ENCODE results near the gene RGMB.
"Not testable (repeated sequence)": the region's sequence is repeated elsewhere in the genome, so short reads cannot be mapped to it uniquely, and the experiment has no call there.

RGMB gene

GRCh38 chr5:98738481-98739149 lies 34.8 kb upstream of the RGMB start:
- WGBS (ENCODE audit: insufficient coverage), result no CpG with 5 or more reads among the region's 4 CpGs
- H3K9me3 ChIP-seq (ENCODE audit: control extremely low read depth in 1 of 5, control insufficient read depth in 4 of 5, insufficient read depth in 2 of 5, low read depth in 1 of 5, low read length in 4 of 5); H3K27ac ChIP-seq (ENCODE audit: insufficient read depth in 1 of 2, low read depth in 1 of 2, low read length in 2 of 2, poor library complexity in 1 of 2, severe bottlenecking in 2 of 2); H3K4me1 ChIP-seq (ENCODE audit: control extremely low read depth in 1 of 4, control insufficient read depth in 4 of 4, insufficient read depth in 4 of 4, low read length in 3 of 4); DNase-seq; H3K4me3 ChIP-seq (ENCODE audit: control insufficient read depth in 1 of 7, extremely low read depth in 1 of 7, insufficient read depth in 4 of 7, low read depth in 2 of 7, low read length in 6 of 7); POLR2A ChIA-PET; CTCF ChIA-PET; H3K36me3 ChIP-seq (ENCODE audit: control insufficient read depth in 4 of 4, insufficient read depth in 4 of 4, low read length in 3 of 4); H3K27me3 ChIP-seq (replicated peaks in 2 of 5; ENCODE audit: control insufficient read depth in 4 of 5, insufficient read depth in 5 of 5, low read length in 4 of 5): not testable (repeated sequence)

- WGBS (ENCODE audit: insufficient coverage), result no CpG with 5 or more reads among the region's 1 CpG
- DNase-seq, result no peak
- ChIA-PET CTCF (no interaction called here), POLR2A (interaction anchor here (0.6 kb wide), 1 partner anchor 329 kb away, joined by 3 read pairs; no protein-coding TSS in a partner anchor)
- Histone ChIP-seq H3K27ac (ENCODE audit: insufficient read depth in 1 of 2, low read depth in 1 of 2, low read length in 2 of 2, poor library complexity in 1 of 2, severe bottlenecking in 2 of 2) (no peak overlapping the region), H3K4me1 (ENCODE audit: control extremely low read depth in 1 of 4, control insufficient read depth in 4 of 4, insufficient read depth in 4 of 4, low read length in 3 of 4) (no peaks in the 10 kb centered on the region), H3K9me3 (ENCODE audit: control extremely low read depth in 1 of 5, control insufficient read depth in 4 of 5, insufficient read depth in 2 of 5, low read depth in 1 of 5, low read length in 4 of 5) (no peaks in the 10 kb centered on the region), H3K4me3 (ENCODE audit: control insufficient read depth in 1 of 7, extremely low read depth in 1 of 7, insufficient read depth in 4 of 7, low read depth in 2 of 7, low read length in 6 of 7) (no peak overlapping the region), H3K36me3 (ENCODE audit: control insufficient read depth in 4 of 4, insufficient read depth in 4 of 4, low read length in 3 of 4) (no peaks in the 10 kb centered on the region), H3K27me3 (replicated peaks in 2 of 5; ENCODE audit: control insufficient read depth in 4 of 5, insufficient read depth in 5 of 5, low read length in 4 of 5) (peaks cover 0 to 3% (median 0%) of the 10 kb centered on the region in 5 experiments)
Measured at GRCh38 chr5:98741926-98742325, 31.5 kb upstream of the RGMB start.

GRCh38 chr5:98742396-98743073 lies 30.9 kb upstream of the RGMB start:
- peaks cover 0 to 3% (median 0%) of the 10 kb centered on the region in 5 experiments for H3K27me3 ChIP-seq (replicated peaks in 2 of 5; ENCODE audit: control insufficient read depth in 4 of 5, insufficient read depth in 5 of 5, low read length in 4 of 5)
- POLR2A ChIA-PET, result no interaction called here
- WGBS (ENCODE audit: insufficient coverage), result 69% methylated on average over 2 of the region's 5 CpGs

GRCh38 chr5:98748259-98748658 lies 25.2 kb upstream of the RGMB start:
- H3K4me1 ChIP-seq (ENCODE audit: control extremely low read depth in 1 of 4, control insufficient read depth in 4 of 4, insufficient read depth in 4 of 4, low read length in 3 of 4); H3K9me3 ChIP-seq (ENCODE audit: control extremely low read depth in 1 of 5, control insufficient read depth in 4 of 5, insufficient read depth in 2 of 5, low read depth in 1 of 5, low read length in 4 of 5); POLR2A ChIA-PET; H3K27ac ChIP-seq (ENCODE audit: insufficient read depth in 1 of 2, low read depth in 1 of 2, low read length in 2 of 2, poor library complexity in 1 of 2, severe bottlenecking in 2 of 2); H3K4me3 ChIP-seq (ENCODE audit: control insufficient read depth in 1 of 7, extremely low read depth in 1 of 7, insufficient read depth in 4 of 7, low read depth in 2 of 7, low read length in 6 of 7); DNase-seq; H3K27me3 ChIP-seq (replicated peaks in 2 of 5; ENCODE audit: control insufficient read depth in 4 of 5, insufficient read depth in 5 of 5, low read length in 4 of 5); H3K36me3 ChIP-seq (ENCODE audit: control insufficient read depth in 4 of 4, insufficient read depth in 4 of 4, low read length in 3 of 4): not testable (repeated sequence)
- CTCF ChIA-PET, result interaction anchor here (1.1 kb wide), 1 partner anchor 21 kb away, joined by 3 read pairs; no protein-coding TSS in a partner anchor
- no CpG with 5 or more reads among the region's 1 CpG for WGBS (ENCODE audit: insufficient coverage)

More at GRCh38 chr5:98742396-98743073, 30.9 kb upstream of the RGMB start:
- no peaks in the 10 kb centered on the region for H3K4me1 ChIP-seq (ENCODE audit: control extremely low read depth in 1 of 4, control insufficient read depth in 4 of 4, insufficient read depth in 4 of 4, low read length in 3 of 4)
- H3K36me3 ChIP-seq (ENCODE audit: control insufficient read depth in 4 of 4, insufficient read depth in 4 of 4, low read length in 3 of 4), result no peaks in the 10 kb centered on the region
- H3K4me3 ChIP-seq (ENCODE audit: control insufficient read depth in 1 of 7, extremely low read depth in 1 of 7, insufficient read depth in 4 of 7, low read depth in 2 of 7, low read length in 6 of 7), result no peak overlapping the region
- no peak for DNase-seq
- H3K27ac ChIP-seq (ENCODE audit: insufficient read depth in 1 of 2, low read depth in 1 of 2, low read length in 2 of 2, poor library complexity in 1 of 2, severe bottlenecking in 2 of 2), result no peak overlapping the region
- no peaks in the 10 kb centered on the region for H3K9me3 ChIP-seq (ENCODE audit: control extremely low read depth in 1 of 5, control insufficient read depth in 4 of 5, insufficient read depth in 2 of 5, low read depth in 1 of 5, low read length in 4 of 5)
- CTCF ChIA-PET, result no interaction called here

- Histone ChIP-seq H3K4me3 (ENCODE audit: control insufficient read depth in 1 of 7, extremely low read depth in 1 of 7, insufficient read depth in 4 of 7, low read depth in 2 of 7, low read length in 6 of 7) (no peak overlapping the region), H3K27ac (ENCODE audit: insufficient read depth in 1 of 2, low read depth in 1 of 2, low read length in 2 of 2, poor library complexity in 1 of 2, severe bottlenecking in 2 of 2) (no peak overlapping the region), H3K4me1 (ENCODE audit: control extremely low read depth in 1 of 4, control insufficient read depth in 4 of 4, insufficient read depth in 4 of 4, low read length in 3 of 4) (no peaks in the 10 kb centered on the region), H3K36me3 (ENCODE audit: control insufficient read depth in 4 of 4, insufficient read depth in 4 of 4, low read length in 3 of 4) (no peaks in the 10 kb centered on the region), H3K27me3 (replicated peaks in 2 of 5; ENCODE audit: control insufficient read depth in 4 of 5, insufficient read depth in 5 of 5, low read length in 4 of 5) (no peaks in the 10 kb centered on the region), H3K9me3 (ENCODE audit: control extremely low read depth in 1 of 5, control insufficient read depth in 4 of 5, insufficient read depth in 2 of 5, low read depth in 1 of 5, low read length in 4 of 5) (no peaks in the 10 kb centered on the region)
- no peak for DNase-seq
- WGBS (ENCODE audit: insufficient coverage), result no CpG with 5 or more reads among the region's 1 CpG
- ChIA-PET CTCF (no interaction called here), POLR2A (no interaction called here)
Measured at GRCh38 chr5:98749046-98749445, 24.4 kb upstream of the RGMB start.

- no peaks in the 10 kb centered on the region for H3K36me3 ChIP-seq (ENCODE audit: control insufficient read depth in 4 of 4, insufficient read depth in 4 of 4, low read length in 3 of 4)
- H3K27ac ChIP-seq (ENCODE audit: insufficient read depth in 1 of 2, low read depth in 1 of 2, low read length in 2 of 2, poor library complexity in 1 of 2, severe bottlenecking in 2 of 2), result no peak overlapping the region
- DNase-seq, result peak; percentile 7 to 28 (median 28)
- H3K9me3 ChIP-seq (ENCODE audit: control extremely low read depth in 1 of 5, control insufficient read depth in 4 of 5, insufficient read depth in 2 of 5, low read depth in 1 of 5, low read length in 4 of 5), result no peaks in the 10 kb centered on the region
- H3K4me3 ChIP-seq (ENCODE audit: control insufficient read depth in 1 of 7, extremely low read depth in 1 of 7, insufficient read depth in 4 of 7, low read depth in 2 of 7, low read length in 6 of 7), result no peak overlapping the region
- ChIA-PET POLR2A (no interaction called here), CTCF (no interaction called here)
- no peaks in the 10 kb centered on the region for H3K27me3 ChIP-seq (replicated peaks in 2 of 5; ENCODE audit: control insufficient read depth in 4 of 5, insufficient read depth in 5 of 5, low read length in 4 of 5)
- WGBS (ENCODE audit: insufficient coverage), result no CpG with 5 or more reads among the region's 4 CpGs
- no peaks in the 10 kb centered on the region for H3K4me1 ChIP-seq (ENCODE audit: control extremely low read depth in 1 of 4, control insufficient read depth in 4 of 4, insufficient read depth in 4 of 4, low read length in 3 of 4)
Measured at GRCh38 chr5:98750693-98751092, 22.8 kb upstream of the RGMB start.

- H3K36me3 ChIP-seq (ENCODE audit: control insufficient read depth in 4 of 4, insufficient read depth in 4 of 4, low read length in 3 of 4); DNase-seq; H3K27ac ChIP-seq (ENCODE audit: insufficient read depth in 1 of 2, low read depth in 1 of 2, low read length in 2 of 2, poor library complexity in 1 of 2, severe bottlenecking in 2 of 2); H3K9me3 ChIP-seq (ENCODE audit: control extremely low read depth in 1 of 5, control insufficient read depth in 4 of 5, insufficient read depth in 2 of 5, low read depth in 1 of 5, low read length in 4 of 5); H3K27me3 ChIP-seq (replicated peaks in 2 of 5; ENCODE audit: control insufficient read depth in 4 of 5, insufficient read depth in 5 of 5, low read length in 4 of 5); POLR2A ChIA-PET; H3K4me1 ChIP-seq (ENCODE audit: control extremely low read depth in 1 of 4, control insufficient read depth in 4 of 4, insufficient read depth in 4 of 4, low read length in 3 of 4); H3K4me3 ChIP-seq (ENCODE audit: control insufficient read depth in 1 of 7, extremely low read depth in 1 of 7, insufficient read depth in 4 of 7, low read depth in 2 of 7, low read length in 6 of 7): not testable (repeated sequence)
- CTCF ChIA-PET, result interaction anchor here (1.6 kb wide), 1 partner anchor 28 kb away, joined by 4 read pairs; no protein-coding TSS in a partner anchor
- 100% methylated on average over 5 of the region's 7 CpGs for WGBS (ENCODE audit: insufficient coverage)
Measured at GRCh38 chr5:98752331-98752730, 21.1 kb upstream of the RGMB start.
